ENCODE measurements around the gene SLC7A5. TPM values are rescaled to one million over a fixed set of nuclear protein-coding genes. Genes with fewer than 3 reads are reported as not detected.
"Not testable (repeated sequence)": the region's sequence is repeated elsewhere in the genome, so short reads cannot be mapped to it uniquely, and the experiment has no call there.

Gene SLC7A5
- total and polyA plus RNA-seq, 2 of the 13 experiments (the other 11 are each of a cell fraction or from before 2014, with no cell fraction given): 79.6 to 155 TPM

DNA sequence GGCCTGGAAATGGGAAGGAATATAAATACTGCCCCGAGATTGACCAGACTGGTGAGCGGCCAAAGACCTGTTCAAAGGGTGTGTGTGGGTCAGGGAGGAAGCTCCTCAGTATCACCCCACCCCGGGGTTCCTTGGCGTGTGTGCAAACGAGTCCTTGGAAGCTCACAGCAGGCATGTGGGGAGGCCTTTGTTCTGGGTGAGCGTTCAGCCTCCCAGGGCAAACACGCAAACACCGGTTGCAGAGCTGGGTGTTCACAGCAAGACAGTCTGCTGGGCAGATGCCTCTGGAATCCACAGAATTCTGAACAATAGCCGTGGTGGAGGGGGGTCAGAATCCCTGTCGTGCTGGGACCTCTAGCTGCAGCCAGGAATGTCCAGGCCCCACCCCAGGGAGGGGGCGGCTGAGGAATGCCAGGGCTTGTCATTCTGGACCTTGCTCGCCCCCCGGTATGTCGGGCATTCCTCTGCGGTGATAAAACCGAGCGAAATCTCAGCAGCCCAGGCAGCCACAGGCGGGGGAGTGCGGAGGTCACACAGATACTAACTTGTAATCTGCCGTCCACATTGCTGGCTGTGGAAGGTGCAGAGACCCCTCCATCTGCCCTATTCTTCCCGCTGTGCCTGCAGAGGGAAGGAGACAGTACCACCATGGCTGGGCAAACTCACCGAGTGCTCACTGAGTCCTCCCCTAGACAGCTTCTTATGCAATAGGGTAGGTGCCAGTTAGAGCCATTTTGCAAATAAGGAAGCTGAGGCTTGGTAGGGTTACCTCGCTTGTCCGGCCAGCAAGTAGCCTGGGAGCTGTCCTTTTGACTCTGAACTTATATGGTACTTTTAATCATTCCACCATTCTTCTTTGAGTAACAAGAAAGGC lies 1.3 kb upstream of the SLC7A5 start (continued):
- TF ChIP-seq, protein P1, sequence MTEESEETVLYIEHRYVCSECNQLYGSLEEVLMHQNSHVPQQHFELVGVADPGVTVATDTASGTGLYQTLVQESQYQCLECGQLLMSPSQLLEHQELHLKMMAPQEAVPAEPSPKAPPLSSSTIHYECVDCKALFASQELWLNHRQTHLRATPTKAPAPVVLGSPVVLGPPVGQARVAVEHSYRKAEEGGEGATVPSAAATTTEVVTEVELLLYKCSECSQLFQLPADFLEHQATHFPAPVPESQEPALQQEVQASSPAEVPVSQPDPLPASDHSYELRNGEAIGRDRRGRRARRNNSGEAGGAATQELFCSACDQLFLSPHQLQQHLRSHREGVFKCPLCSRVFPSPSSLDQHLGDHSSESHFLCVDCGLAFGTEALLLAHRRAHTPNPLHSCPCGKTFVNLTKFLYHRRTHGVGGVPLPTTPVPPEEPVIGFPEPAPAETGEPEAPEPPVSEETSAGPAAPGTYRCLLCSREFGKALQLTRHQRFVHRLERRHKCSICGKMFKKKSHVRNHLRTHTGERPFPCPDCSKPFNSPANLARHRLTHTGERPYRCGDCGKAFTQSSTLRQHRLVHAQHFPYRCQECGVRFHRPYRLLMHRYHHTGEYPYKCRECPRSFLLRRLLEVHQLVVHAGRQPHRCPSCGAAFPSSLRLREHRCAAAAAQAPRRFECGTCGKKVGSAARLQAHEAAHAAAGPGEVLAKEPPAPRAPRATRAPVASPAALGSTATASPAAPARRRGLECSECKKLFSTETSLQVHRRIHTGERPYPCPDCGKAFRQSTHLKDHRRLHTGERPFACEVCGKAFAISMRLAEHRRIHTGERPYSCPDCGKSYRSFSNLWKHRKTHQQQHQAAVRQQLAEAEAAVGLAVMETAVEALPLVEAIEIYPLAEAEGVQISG (CRISPR knock-in tag; IDR thresholded peaks at IDR 0.05): peak; percentile 84
- TF ChIP-seq, protein P2, sequence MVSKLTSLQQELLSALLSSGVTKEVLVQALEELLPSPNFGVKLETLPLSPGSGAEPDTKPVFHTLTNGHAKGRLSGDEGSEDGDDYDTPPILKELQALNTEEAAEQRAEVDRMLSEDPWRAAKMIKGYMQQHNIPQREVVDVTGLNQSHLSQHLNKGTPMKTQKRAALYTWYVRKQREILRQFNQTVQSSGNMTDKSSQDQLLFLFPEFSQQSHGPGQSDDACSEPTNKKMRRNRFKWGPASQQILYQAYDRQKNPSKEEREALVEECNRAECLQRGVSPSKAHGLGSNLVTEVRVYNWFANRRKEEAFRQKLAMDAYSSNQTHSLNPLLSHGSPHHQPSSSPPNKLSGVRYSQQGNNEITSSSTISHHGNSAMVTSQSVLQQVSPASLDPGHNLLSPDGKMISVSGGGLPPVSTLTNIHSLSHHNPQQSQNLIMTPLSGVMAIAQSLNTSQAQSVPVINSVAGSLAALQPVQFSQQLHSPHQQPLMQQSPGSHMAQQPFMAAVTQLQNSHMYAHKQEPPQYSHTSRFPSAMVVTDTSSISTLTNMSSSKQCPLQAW (CRISPR knock-in tag; IDR thresholded peaks at IDR 0.05): 0 out of 2 replicates have a peak, but pooled peaks have one; percentile 85
- TF ChIP-seq KDM5B (CRISPR knock-in tag; IDR thresholded peaks at IDR 0.05; ENCODE audit: borderline replicate concordance) (peak; percentile 84; the same call in 1 of the 2 replicates), SOX6 (CRISPR knock-in tag; IDR thresholded peaks at IDR 0.05) (peak; percentile 100), BORCS8-MEF2B (CRISPR knock-in tag; IDR thresholded peaks at IDR 0.05) (peak; percentile 71), EEA1 (CRISPR knock-in tag; IDR thresholded peaks at IDR 0.05; ENCODE audit: borderline replicate concordance) (peak; percentile 71; the same call in 1 of the 2 replicates), GLI4 (CRISPR knock-in tag; IDR thresholded peaks at IDR 0.05; ENCODE audit: borderline replicate concordance) (peak; percentile 83; the same call in 1 of the 2 replicates), NFKBIZ (CRISPR knock-in tag; IDR thresholded peaks at IDR 0.05) (peak; percentile 89; the same call in 1 of the 2 replicates), ZNF543 (CRISPR knock-in tag; IDR thresholded peaks at IDR 0.05) (0 out of 2 replicates have a peak, but pooled peaks have one; percentile 48)
- TF ChIP-seq, protein P3, sequence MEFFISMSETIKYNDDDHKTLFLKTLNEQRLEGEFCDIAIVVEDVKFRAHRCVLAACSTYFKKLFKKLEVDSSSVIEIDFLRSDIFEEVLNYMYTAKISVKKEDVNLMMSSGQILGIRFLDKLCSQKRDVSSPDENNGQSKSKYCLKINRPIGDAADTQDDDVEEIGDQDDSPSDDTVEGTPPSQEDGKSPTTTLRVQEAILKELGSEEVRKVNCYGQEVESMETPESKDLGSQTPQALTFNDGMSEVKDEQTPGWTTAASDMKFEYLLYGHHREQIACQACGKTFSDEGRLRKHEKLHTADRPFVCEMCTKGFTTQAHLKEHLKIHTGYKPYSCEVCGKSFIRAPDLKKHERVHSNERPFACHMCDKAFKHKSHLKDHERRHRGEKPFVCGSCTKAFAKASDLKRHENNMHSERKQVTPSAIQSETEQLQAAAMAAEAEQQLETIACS (CRISPR knock-in tag; IDR thresholded peaks at IDR 0.05): 0 out of 2 replicates have a peak, but pooled peaks have one; percentile 40
- not testable (repeated sequence) for TF ChIP-seq SOX6 (IDR thresholded peaks at IDR 0.05)
- TF ChIP-seq, protein P4, sequence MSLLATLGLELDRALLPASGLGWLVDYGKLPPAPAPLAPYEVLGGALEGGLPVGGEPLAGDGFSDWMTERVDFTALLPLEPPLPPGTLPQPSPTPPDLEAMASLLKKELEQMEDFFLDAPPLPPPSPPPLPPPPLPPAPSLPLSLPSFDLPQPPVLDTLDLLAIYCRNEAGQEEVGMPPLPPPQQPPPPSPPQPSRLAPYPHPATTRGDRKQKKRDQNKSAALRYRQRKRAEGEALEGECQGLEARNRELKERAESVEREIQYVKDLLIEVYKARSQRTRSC (CRISPR knock-in tag; IDR thresholded peaks at IDR 0.05; ENCODE audit: low read depth): 0 out of 2 replicates have a peak, but pooled peaks have one; percentile 45
- TF ChIP-seq, protein P5, sequence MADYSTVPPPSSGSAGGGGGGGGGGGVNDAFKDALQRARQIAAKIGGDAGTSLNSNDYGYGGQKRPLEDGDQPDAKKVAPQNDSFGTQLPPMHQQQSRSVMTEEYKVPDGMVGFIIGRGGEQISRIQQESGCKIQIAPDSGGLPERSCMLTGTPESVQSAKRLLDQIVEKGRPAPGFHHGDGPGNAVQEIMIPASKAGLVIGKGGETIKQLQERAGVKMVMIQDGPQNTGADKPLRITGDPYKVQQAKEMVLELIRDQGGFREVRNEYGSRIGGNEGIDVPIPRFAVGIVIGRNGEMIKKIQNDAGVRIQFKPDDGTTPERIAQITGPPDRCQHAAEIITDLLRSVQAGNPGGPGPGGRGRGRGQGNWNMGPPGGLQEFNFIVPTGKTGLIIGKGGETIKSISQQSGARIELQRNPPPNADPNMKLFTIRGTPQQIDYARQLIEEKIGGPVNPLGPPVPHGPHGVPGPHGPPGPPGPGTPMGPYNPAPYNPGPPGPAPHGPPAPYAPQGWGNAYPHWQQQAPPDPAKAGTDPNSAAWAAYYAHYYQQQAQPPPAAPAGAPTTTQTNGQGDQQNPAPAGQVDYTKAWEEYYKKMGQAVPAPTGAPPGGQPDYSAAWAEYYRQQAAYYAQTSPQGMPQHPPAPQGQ (CRISPR knock-in tag; IDR thresholded peaks at IDR 0.05; ENCODE audit: borderline replicate concordance): 0 out of 2 replicates have a peak, but pooled peaks have one; percentile 75
- TF ChIP-seq, protein P6, sequence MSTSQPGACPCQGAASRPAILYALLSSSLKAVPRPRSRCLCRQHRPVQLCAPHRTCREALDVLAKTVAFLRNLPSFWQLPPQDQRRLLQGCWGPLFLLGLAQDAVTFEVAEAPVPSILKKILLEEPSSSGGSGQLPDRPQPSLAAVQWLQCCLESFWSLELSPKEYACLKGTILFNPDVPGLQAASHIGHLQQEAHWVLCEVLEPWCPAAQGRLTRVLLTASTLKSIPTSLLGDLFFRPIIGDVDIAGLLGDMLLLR (CRISPR knock-in tag; IDR thresholded peaks at IDR 0.05): peak; percentile 31; the same call in 1 of the 2 replicates
